HG02885 (cell line): ENCODE measurements around the gene RPF1.

ENCODE experiments used
- ATAC-seq: cut with Tn5 transposase; IDR thresholded peaks from one replicate; pipeline ENCODE4 v1.9.1; 2021; ENCODE audit warnings: mild to moderate bottlenecking; ENCODE audit not compliant: unreplicated experiment, poor library complexity

Gene RPF1

DNA sequence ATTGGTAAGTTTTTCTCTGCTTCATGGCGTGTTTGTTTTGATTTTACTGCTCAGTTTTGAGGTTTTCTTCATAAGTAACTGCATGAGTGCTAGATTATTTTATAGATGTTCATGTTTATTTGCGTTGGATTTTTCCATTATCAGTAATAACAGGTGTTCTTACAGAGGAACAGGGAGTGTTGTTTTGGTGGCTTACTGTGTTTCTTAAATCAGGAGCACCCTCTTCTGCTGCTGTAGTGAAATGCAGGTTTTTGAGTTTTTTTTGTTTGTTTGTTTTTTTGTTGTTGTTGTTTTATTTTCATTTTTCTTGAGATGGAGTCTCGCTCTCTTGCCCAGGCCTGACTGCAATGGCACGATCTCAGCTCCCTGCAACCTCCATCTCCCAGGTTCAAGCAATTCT lies 62.6 kb downstream of the RPF1 start:
- no peak for ATAC-seq
